Glomerular visceral epithelial cell (primary cell): ENCODE measurements around the gene ITGBL1.
A peak's percentile ranks its signal among the peaks of the same experiment; 100 is the strongest.

ENCODE experiments used
- DNase-seq: peaks from one replicate; pipeline ENCODE4 v3.0.0-alpha.2; 2016; ENCODE audit errors: extremely low spot score

Gene ITGBL1

DNA sequence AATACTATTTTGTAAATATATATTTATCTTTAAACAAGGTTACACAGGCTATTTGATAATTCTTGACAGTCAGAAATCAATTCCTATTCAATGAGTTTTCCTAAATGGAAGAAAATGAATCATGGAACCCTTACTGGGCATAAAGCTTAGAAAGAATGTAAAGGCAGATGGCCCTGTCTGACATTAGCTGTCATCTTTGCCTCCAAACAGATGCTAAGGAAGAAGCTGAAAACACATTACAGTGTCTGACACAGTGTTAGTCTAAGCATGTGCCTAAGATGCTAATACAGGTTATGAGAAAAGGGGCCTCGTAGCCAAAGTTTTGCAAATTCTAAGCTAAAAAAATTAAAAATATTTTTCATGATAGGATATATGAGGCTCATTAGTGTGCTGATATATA is 112.8 kb downstream of the ITGBL1 start:
- no peak for DNase-seq

DNA sequence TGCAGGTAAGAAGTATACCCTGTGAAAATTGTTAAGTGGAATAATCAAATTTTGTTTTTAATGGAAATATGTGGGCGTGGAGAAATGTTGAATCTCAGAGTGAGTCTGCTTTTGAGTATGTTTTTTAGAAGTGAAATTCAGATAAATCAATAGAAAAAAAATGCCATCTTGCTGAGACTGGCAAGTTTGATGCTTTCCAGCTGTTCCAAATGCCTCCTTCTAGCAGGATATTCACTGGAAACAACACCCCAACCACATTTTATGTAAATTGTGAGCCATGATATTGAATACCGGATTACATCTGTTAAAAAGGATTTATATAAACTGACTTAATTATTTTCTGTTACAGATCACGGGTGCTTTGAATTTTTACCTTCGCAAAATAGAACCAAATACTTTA is 115.4 kb downstream of the ITGBL1 start:
- DNase-seq = no peak

DNA sequence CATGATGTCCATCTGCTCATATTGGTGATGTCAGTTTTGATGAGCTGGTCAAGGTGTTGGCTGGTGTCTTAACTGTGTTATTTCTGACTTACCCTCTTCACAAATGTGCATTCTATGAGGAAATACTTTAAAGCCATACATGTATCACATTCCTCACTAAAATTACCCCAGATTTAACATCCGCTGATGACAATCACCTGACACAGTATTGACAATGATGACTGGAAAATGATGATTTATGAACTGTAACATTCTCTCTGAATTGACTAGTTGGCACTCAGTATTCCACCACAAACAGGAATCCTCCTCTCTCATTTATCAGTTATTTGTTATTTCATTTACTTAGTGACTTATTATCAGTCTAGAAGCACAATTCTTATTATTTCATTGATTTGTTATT is 117.3 kb downstream of the ITGBL1 start:
- DNase-seq = no peak

DNA sequence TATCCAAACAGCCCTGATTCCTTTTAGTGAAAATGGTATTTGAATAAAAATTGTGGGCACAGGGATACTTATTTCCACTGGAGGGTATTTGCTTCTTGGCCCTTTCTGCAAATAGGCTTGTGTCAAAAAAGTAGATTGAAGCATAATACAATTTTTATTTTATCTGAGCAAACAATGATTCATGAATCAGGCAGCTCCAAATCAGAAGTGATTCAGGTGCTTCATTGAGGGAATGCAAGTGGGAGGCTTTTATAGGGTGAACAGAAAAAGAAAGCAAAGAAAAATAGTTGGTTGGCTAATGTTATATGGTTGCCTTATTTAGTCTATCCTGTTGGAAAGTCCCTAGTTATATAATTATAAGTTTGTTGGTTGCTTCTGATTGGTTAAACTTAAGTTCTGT is 117.9 kb downstream of the ITGBL1 start:
- DNase-seq = no peak

DNA sequence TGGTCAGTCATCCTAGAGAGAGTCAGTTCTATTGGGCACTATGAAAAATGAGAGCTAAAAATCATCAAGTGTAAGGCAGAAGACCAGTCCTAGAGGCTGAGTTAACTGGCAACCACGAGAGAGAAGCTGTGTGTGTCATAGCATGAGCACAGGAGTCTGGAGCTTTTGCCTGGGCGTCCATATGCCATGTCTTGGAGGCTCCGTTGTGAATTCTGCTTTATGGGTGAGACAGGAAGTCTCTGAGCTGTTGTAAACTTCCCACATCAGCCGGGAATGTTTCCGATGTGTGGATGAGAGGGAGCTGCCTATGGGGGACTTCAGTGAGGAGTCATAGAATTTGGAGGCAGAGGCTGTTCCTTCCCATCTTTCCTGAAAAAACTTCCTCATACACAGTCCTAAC is 120.0 kb downstream of the ITGBL1 start:
- no peak for DNase-seq

DNA sequence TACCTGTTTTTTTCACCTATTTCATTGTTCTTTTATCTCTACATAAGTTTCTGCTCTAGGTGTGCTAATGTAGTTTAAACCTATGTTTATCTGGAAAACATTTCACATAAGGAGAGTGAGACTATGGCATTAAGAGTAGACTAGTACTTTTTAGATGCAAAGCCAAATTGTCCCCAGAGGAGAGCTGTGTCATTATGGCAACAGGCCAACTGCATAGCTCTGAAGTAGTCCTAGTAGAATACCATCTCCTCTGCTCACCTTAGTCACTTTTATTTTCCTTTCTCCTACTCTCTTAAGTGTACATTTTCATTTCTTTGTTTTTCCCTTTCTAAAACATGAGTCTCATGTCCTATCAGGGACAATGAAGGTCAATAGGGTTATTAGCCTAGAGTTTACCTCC is 123.1 kb downstream of the ITGBL1 start:
- DNase-seq = no peak

DNA sequence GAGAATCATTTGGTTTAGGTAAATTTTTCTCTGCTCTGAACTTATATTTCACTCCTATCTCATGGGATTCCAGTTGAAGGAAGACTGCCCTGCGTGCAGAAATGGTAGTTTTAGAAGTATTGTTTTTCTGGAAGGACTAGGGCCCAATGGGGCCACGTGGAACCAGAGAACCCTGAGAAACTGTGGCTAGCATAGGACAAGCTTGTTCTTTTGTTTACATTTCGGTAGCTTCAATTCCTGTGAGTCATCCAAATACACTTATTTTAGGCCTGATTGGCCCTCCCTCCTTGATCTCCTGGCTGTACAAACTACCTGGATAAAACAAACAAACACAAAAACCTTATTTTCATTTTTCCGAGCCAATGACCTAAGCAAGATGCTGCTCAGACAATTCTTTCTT is 124.0 kb downstream of the ITGBL1 start:
- DNase-seq = no peak

DNA sequence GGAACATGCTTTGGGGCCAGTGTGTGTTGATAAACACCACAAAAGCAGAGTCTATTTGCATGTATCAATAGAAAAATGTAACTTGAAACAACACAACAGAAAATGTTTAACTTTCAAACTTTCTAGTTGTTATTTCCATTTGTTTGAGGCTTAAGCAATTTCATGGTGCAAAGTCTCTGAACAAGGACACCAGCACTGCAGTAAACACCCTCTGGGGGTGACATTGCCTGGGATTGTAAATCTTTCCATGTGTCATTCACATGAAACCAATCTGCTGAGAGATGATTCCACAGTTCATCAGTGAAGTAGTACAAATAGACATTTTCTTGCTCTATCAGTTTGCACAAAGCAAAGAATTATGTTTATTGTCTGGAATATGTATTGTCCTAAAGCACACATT is 124.5 kb downstream of the ITGBL1 start:
- no peak for DNase-seq

DNA sequence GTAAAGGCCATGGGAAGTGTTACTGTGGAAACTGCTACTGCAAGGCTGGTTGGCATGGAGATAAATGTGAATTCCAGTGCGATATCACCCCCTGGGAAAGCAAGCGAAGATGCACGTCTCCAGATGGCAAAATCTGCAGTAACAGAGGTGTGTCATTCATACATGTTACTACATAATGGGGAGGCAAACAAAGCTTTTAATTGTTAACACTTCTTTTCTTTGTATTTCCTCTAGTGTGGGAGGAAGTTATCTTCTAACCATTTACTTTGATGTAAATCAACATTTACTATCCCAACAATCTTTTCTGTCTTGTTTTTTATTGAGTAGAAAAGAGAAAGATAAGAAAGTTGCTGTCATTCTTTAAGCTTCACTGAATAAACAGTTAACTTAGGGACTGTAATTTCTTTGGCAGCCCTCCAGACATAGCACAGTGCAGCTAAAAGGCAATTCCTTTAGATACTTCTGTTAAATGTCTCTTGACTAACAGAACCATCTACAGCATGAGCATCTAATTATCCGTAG is 126.9 kb downstream of the ITGBL1 start:
- peak; percentile 6 for DNase-seq

DNA sequence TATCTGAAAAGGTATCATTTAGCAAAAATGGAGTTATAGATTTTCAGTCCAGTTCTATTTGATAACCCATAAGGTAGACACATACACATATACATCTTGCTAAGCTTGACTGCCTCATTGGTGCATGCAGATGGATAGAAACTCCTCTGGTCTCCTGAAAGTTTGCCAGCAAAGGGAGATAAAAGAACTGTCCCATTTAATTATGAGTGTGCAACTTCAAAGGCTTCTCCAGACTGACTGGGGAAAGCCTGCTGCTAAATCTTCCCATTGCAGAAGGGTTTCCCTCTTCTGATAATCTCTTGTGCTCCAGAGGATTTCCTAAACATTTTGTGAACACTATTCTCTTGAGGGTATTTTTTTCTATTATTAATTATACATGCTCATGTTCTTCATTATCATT is 131.9 kb downstream of the ITGBL1 start:
- DNase-seq = no peak

DNA sequence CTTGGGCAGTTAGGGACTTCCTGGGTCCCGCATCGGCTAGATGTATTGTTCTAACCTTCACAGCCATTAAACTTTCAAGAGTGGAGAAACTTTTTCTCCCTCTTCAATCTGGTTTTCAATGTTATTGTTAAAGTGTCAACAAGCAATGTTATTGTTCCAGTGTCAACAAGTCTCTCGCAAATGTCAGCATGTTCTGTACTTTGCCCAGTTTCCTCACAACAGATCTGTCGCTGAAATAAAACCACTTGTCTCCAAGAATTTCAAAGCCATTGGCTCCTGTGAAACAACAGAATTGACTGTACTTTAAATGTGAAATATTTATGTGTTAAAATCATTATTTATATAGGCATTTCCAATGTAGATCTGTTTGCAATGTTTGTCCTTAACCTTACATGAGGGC is 138.0 kb downstream of the ITGBL1 start:
- DNase-seq = no peak

DNA sequence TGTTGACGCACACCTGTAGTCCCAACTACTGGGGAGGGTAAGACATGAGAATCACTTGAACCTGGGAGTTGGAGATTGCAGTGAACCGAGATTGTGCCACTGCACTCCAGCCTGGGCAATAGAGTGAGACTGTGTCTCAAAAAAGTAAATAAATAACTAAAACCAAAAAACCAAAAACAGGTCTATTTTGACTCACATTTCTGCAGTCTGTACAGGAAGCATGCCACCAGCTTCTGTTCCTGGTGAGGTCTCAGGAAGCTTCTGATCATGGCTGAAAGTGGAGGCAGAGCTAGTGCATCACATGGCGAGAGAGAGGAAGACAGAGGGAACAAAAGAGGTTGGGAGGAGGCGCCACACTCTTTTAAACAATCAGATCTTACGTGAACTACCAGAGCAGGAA is 142.5 kb downstream of the ITGBL1 start:
- DNase-seq = no peak

DNA sequence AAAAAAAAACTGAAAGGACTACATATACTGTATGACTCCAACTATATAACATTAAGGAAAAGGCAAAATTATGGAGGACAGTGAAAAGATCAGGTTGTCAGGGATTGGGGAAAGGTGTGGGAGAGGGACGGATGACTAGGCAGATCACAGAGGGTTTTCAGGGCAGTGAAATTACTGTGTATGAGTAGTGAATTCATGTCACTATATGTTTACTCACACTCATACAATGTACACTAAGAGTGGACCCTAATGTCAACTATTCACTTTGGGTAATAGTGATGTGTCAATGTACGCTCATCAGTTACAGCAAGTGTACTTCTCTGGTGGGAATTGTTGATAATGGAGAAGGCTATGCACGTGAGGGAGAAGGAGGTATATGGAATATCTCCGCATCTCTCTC is 144.3 kb downstream of the ITGBL1 start:
- no peak for DNase-seq

DNA sequence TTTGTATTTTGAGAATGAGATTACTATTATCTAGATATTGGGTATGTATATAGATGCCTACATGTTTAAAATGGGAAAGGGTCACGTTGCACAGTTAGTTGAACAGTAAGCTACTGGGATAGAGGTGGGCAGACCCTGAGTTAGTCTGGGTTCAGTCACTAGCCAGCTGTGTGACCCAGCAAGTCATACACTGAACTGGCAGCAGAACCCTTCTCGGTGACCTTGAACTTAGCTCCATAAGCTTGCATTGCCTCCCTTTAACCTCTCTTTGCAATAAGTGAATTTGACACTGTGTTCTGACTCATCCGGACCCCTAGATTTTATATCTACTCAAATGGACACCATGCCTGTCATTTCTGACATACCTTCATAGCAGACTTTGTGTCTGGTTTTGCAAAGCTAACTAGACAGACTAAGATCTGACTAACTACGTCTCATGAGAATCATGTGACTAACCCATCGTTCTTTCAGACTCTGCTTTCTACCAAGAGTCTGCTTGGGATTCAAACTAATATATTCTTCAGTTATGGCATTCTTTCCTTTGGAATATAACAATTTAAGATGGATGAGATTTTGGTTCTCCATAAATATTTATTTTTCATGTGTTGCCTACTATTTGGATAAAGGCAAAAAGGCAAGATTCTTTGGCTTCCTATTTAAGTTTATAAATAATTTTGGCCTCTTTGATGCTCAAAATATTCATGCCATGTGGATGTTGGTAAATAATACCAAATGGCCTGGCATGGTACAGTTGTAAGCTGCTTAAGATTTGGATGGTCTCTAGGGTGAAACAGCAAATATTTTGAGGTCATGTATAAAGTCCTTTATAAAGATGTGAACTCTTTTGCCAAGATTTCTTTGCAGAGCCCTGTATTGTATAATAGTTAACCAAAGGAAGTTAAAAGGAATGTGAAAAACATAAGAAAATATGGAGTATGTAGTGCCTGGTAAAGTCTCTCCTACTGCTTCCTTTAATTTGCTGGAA is 159.3 kb downstream of the ITGBL1 start:
- no peak for DNase-seq

DNA sequence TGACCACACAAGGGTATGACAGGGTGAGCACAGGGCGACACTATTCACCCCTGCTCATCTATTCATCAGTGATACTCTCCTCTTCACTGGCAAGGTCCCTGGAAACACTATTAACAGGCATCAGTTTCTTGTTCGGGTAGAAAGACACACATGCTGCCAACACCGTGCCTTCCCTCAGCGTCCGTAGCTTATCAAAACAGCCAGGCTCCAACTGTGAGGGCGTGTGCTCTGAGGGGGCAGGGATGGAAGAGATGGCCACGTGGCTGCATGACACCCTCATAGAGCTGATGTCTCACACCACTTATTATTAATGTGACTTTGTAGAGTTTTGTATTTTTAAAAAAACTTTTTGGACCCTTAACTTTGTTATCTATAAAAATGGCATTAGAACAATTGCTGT is 160.3 kb downstream of the ITGBL1 start:
- no peak for DNase-seq

DNA sequence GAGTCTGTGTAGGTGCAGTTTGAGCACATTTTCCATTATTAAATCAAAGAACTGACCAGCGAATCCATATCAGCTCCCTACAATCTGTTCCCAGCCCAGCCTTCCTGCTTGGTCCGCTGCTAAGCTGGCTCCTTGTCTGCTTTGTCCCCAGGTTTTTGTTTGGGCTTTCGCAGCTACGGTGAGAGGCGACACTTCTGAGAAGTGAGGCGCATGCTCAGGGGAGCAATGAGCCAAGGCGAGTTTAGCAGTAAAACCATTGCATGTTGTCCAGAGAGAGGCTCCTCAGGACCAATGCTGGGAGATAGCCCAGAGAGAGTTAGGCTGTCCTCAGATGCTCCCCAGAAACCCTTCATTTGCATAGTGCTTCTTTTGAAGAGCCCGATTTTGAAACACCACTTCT is 162.0 kb downstream of the ITGBL1 start:
- DNase-seq = no peak

DNA sequence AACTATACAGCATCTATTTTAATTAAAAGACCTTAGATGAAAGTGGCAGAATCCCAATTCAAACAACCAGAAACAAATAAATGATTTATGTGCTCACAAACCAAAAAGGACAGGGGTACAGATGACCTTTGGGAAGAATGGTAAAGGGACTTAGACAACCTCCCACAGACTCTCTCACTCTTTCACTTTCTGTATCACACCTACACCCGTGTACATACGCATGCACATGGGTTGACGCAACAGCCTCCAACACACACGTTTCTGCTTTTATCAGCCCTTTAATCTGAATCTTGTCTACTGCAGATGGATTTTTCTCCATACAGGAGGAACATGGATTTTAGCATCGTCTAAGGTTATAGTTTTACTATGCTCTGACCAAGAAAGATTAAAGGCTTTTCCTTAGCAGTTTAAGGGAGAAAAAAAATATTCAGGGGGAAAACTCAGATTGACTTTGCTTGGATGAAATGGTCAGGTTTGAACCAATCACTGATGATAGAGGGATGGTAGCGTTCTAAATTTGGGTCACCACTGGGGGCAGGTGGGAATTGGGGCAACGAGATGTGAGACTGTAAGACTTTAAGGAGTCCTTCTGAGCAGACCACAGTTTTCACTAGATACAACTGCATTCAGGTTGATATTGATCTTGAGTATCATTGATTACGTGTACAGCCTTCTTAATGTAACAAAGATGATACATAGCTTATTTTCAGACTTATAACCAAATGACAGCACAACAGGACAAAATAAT is 166.1 kb downstream of the ITGBL1 start:
- no peak for DNase-seq

DNA sequence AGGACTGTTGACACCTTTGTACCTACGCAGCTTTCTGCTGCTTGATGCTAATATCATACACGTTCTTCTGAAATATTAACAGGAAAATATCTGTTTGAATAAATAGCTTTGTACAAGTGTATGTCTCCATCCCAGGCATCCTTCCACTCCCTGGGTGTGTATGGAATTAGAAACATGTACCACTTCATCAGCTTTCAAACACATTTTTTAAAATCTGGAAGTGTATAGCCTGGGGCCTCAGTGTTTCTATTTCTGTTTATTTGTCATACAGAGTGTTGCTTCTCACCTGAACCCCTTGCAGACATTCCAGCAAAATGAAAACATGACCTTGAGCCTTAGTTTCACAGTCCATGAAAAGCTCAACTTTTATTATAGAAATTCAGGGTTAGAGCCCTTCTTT is 168.6 kb downstream of the ITGBL1 start:
- DNase-seq = no peak

DNA sequence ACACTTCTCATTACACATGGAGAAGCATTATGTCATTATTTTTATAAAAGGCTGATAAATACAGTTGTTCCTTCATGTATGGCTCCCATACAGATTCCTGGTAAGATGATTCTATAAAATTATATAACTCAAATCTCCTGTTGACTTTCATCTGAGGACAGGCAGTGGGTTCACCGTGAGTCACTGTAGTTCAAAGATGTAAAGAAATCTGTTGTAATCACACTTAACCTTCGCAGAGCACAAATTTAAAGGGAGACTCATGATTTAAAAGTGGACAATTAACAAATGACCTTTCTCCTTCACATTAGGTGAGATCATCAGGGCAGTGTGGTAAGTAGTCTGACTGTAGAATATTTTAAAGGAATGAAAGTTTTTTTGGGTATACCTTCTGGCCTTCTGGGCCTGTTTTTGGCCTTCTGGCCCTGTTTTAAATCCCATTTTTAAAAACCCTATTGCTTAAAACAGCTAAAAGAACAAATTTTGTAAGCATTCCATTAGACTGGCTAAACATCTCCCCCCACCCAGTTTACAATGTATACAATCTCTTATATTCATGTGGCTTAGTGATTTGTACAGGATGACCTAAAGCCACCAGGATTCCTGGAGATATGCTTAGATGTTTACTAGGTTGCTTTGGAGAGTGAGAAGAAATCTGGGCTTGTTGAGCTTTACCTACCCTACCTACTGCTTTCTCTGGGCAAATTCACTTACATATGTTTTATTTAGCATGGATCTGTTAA is 171.2 kb downstream of the ITGBL1 start:
- DNase-seq = peak; percentile 23

DNA sequence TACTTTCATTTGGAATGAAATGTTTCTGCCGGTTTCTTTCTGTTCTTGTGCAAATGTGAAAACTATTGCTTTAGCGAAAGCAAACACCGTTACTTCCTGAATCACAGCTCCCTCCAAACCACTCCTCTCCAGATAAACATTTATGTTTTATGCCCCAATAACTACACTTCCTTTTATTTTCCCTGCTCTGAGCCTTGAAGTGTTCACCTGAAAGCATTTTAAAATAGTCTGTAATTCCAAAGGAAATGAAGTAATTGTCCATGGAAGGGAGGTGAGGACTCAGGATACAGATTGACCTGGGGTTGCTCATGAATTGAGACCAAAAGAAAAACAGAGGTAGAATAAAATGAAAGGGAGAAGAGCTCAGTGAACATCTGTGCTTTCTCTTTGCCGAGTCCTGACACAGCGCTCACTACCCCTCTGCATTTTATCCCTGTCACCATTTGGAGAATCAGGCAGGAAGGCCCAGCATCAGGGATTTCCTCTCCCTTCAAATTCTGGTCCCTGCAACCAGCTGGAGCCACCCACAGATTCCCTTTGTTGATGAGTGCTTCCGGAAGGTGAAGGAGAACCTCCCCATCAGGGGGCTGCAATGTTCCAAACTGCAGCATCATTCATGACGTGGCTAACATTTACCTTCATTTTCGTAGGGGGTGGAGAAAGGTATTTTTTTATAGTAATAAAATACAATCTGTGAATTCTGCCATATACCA is 171.9 kb downstream of the ITGBL1 start:
- peak; percentile 23 for DNase-seq

DNA sequence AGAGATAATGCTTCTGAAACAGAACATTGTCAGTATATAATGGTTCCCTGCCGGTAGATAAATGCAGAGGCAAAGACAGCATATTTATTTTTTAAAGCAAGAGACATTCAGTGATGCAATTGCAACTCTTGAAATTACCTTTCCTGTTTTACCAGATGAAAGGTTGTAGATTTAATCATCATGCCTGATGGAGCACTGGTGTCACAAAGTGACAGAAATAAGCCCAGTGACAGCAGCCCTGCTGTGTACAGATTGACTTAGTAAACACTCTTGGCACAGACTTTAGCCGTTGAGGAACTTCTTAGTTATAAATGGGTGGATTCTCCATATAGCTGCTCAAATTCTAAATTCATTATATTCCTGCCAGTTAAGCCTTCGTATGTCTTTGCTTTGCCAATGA is 172.5 kb downstream of the ITGBL1 start:
- DNase-seq = no peak
